HG02852 (cell line): ENCODE data around the gene UBASH3B.
A peak's percentile ranks its signal among the peaks of the same experiment; 100 is the strongest.

ENCODE experiments used
- ATAC-seq: cut with Tn5 transposase; IDR thresholded peaks from one replicate; pipeline ENCODE4 v1.9.1; 2021; ENCODE audit warnings: mild to moderate bottlenecking, moderate library complexity; ENCODE audit not compliant: unreplicated experiment

UBASH3B gene

DNA sequence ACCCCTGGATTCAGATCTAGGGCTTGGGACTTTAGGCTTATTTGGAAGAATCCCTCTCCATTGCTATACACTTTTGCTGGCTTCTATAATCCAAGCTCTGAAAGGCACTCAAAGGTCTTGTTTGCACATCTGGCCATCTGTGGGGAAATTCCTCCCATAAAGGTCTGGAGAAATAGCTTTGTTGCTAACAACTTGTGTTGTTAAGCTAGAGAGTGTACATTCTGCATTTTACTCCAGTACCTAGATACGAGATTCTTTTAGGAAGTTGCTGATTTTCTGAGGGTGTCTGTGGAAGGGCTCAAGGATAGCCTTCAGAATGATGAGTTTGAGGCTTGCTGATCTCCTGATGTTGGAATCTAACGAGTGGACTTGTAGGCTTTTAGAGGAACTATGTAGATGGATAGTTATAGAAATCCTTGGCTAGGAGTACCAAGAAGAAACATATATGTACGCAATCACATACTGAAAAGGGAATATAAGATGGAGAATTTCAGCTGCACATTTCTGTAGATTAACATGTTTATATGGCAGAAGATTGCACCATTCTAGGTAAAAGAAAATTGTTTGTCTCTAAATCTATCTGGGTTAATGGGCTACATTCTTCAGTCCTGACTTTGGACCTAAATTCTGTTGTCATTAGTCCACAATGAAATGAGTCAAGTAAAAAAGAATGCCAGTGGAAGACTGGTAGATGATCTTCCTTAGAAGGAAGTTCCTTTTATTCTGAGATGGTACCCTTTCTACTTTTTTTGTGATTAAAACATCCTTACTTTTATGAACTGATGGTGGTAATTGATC lies 51.0 kb downstream of the UBASH3B start:
- ATAC-seq = no peak

DNA sequence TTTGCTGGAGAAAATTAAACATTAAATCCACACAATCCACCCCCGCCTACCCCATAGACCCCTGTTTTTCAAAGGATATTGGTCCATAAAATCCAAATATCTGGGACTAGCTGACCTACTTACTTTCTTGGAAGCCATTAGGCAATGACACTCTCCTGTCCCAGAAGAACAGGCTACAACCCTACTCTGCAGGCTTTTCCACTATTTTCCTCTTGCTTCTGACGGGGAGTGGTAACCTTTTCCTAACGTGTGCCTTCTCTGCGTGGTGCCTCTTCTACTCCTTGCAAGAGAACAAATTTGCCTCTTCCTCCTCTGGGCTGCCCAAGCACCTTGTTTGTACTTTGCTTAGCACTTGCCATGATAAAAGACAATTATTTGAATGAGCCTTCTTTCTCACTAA lies 51.6 kb downstream of the UBASH3B start:
- no peak for ATAC-seq

GRCh38 chr11:122707901-122708300 lies 52.4 kb downstream of the UBASH3B start:
- no peak for ATAC-seq

DNA sequence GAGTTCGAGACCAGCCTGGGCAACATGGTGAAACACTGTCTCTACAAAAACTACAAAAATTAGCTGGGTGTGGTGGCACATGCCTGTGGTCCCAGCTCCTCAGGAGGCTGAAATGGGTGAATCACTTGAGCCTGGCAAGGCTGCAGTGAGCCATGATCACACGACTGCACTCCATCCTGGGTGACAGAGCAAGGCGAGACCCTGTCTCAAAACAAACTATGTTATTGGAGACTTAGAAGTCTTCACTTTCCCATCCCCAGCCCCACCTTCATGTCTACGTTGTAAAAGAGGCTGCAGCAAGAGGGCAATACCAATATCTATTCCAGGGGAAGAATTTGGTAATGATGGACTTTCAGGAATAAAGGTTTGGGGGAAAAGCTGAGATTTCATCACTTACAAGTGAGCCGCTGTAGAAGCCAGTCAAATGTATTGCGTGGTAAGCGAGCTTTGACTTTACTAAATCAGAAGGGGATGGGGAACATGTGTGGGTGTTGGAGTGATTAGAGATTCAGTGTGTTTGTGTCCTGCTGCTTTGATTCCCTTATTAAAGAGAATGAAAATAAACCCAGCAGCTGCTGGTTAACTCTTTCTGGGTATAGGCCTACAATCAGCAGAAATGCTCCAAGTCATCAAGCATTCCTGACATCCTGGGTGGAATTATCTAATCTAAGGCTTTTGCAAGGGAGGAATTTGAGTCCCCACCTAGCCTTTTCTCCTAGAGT lies 53.7 kb downstream of the UBASH3B start:
- no peak for ATAC-seq

DNA sequence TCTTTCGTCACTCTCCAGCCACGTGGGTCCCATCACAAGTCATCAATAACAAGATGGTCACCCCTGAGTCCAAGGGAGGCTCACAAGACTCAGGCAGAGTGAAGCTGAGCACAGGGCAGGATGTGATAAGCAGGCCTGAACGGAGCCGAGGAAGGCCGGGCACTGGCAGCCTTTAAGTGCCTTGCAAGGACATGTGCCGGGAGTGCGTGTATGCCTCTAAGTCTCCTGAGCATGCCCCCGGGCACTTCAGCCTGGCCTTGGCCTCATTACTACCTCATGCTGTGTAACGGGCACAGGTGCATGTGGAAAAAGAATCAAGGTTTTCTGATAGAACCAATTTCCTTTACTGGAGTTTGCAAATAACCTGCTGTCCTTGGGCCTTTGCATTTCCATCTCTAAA lies 55.8 kb downstream of the UBASH3B start:
- no peak for ATAC-seq

DNA sequence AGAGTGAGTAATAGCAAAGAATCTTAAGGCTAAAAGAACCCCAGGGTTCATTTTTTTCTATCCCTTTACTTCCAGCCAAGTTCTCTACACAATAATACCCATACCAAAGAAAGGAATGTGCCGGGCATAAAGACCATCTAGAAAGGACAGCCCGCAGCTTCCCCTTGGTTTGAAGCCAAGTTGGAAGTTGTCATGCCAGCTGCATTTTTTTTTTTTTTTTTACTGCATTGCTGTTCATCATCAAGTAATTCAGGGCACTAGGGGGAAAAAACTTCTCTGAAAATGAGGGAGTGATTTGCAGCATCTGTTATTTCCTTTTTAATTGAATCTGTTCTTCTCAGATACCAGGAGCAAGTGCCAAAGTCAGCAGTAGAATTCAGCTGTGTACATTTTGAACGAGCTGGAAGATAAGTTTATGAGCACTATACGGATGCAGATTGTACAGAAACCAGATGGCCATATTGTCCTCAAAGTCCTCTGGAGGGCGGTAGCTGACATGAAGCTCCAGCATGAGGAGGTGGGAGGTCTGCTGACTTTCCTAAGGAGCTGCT lies 56.4 kb downstream of the UBASH3B start:
- ATAC-seq = no peak

DNA sequence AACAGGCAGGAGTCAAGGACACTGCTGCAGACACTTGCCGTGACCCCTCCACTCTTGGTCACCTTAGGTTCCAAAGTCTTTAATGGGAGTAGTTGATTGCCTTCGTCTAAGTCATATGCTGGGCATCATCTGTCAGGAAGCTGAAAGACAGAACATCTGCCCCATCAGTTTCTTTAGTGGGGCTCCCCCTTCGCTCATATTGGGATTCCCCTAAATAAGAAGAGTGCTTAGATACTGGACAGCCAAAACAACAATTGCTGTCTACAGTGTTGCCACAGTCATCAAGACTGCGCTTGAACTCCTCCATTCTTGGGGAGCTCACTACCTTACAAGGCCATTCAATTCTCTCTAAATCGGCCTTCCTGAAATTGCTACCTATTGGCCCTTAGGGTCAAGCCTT lies 58.5 kb downstream of the UBASH3B start:
- peak; percentile 40 for ATAC-seq

GRCh38 chr11:122714484-122714883 lies 59.0 kb downstream of the UBASH3B start:
- no peak for ATAC-seq

- ATAC-seq = no peak
Measured at GRCh38 chr11:122715548-122716440, 60.3 kb downstream of the UBASH3B start.

DNA sequence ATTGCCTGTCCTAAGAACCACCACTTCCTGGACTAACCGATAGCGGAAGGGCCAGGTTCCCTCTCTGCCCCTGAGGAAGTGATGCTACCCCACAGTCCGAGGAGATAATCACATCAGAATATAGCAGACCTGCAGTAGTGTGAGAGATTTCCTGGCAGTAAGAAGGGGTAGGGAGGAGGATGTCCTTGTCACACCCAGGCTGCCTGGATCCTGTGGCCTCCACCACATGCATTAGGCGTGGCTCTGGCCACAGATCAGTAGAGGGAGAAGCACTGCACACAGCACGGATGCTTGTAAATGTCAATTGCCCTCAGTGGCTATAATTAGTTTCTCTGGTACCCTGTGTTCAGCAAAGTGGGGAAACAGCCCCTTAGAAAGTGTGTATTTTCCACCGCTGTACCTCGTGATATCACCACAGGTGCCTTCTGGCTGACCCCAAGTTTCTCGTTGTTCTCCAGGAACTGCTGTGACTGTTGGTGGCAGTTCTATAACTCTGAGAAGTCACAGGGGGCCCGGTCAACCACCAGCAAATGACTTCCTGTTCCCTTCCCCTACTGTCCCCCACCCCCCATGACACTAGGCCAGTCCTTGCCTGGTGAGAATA lies 61.8 kb downstream of the UBASH3B start:
- ATAC-seq = peak; percentile 84

DNA sequence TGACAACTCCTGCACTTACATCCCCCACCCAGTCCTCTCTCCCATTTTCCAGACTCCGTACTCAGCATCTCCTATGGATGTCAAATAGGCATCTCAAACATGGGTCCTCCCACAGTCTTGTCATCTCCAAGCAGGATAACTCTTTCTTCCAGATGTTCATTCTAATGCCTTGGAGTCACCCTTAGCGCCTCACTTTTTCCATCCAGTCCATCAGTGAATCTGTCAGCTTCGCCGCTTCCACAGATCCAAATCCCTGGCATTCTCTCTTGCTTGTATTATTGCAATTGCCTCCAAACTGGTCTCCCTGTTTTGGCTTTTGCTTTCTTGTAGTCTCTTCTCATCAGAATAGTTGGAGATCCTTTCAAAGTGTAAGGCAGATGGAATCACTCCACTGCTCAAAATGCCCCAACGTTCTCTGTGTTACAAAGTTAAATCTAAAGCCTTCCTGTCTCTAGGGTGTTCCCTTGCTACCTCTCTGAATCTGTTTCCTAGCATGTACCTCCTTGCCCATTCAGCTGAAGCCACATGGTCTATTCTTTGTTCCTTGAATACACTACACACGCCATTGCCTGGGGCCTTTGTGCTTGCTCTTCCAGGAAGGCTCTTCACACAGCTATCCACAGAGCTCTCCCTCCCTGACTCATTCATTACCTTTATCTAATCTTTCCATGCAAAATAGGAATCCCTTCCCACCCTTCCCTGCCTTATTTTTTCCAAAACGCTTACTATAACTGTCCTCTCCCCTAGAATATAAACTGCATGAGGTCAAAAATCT lies 64.8 kb downstream of the UBASH3B start:
- no peak for ATAC-seq

- no peak for ATAC-seq
Measured at GRCh38 chr11:122721201-122721963, 65.9 kb downstream of the UBASH3B start.

GRCh38 chr11:122721964-122722266 lies 66.4 kb downstream of the UBASH3B start:
- no peak for ATAC-seq

DNA sequence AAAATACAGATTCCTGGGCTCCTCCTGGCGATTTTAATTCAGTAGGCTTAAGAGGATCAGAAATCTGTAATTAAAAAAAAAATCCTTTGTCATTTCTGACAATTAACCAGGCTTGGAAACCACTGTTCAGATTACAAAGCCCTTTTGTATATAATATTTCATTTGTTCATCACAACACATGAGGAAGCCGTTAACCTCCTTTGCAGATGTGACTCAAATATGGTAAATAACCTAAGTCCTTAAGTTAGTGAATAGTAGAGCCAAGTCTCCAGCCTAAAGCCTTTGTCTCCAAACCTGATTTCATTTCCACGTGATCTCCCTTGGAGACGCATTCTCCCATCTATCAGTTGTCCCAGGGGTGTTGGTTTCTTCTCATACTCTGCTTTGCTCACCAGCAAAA lies 67.6 kb downstream of the UBASH3B start:
- ATAC-seq = no peak

DNA sequence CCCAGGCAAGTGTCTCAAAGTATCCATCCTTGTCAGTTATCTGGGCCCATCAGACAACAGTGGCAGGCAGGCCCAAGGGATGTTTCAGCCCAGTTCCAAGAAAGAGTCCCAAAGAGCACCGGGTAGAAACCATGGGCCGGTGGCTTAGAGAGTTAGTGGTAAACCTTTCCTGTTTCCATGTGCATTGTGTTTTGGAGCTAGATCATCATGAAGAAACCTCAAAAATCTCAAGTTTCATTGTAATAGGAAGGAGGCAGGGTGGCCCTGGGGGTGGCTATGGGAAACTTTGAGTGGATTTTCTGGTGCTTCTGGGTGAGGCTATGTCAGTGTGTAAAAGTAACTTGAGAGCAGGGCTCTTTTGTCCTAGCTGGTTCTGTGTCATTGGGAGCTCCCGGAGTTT lies 68.1 kb downstream of the UBASH3B start:
- ATAC-seq = no peak

DNA sequence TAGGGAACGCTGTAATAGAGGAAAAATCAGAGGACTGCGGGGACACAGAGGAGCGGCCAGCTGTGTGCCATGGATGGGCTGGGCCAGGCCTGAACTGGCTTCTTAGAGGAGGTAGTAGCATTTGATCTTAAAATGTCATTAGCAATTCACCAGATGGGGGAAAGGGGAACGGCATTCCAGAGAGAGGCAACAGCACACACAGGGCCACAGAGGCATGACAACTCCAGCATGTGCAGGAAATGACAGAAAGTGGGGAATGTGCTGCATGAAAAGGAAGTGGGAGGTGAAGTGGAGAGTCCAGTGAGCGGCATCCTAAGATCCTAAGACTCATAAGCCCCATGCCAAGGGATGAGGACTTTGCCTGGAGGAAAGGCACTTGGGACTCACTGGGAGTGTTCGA lies 69.0 kb downstream of the UBASH3B start:
- ATAC-seq = no peak

- ATAC-seq = no peak
Measured at GRCh38 chr11:122726028-122726427, 70.5 kb downstream of the UBASH3B start.

- ATAC-seq = peak; percentile 78
Measured at GRCh38 chr11:122727101-122727929, 71.8 kb downstream of the UBASH3B start.

DNA sequence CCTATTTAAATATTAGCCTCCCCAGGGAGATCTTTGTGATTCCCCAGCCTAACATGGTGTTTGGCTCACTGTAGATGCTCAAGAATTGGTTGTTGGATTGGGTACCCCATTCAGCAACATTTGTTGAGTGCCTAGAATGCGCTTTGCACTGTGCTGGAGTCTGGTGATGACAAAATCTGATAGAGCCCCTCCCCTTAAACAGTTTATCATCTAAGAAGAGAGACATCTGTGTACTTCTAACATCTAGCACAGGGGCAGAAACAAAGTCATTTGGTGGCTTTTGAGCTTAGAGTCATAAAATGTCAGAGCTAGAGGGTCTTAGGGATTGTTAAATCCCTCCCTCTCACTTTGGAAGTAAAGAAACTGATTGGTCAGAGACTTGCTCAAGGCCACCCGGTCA lies 73.0 kb downstream of the UBASH3B start:
- ATAC-seq = no peak
